Measurements from ENCODE around the gene GRID2. TPM values are rescaled to one million over a fixed set of nuclear protein-coding genes. Genes with fewer than 3 reads are reported as not detected.
A peak's percentile ranks its signal among the peaks of the same experiment; 100 is the strongest.

GRID2 gene
- total RNA-seq, 6 experiments from 2014 or later = not detected

GRCh38 chr4:93781198-93781597 is 1477.4 kb downstream of the GRID2 start:
- no peaks in the 10 kb centered on the region for H3K4me1 Mint-ChIP-seq (ENCODE audit: low read depth)

GRCh38 chr4:93786149-93786548 is 1482.4 kb downstream of the GRID2 start:
- no peaks in the 10 kb centered on the region for H3K36me3 Mint-ChIP-seq (ENCODE audit: low read depth)
- H3K4me1 Mint-ChIP-seq (ENCODE audit: low read depth) = no peaks in the 10 kb centered on the region
- TF ChIP-seq CTCF (IDR thresholded peaks at IDR 0.05) = no peak
- H3K27me3 Mint-ChIP-seq (ENCODE audit: insufficient read depth) = no peaks in the 10 kb centered on the region
- no peaks in the 10 kb centered on the region for H3K9me3 Mint-ChIP-seq
- DNase-seq = no peak
- H3K27ac Mint-ChIP-seq = no peak overlapping the region
- no peak overlapping the region for H3K4me3 Mint-ChIP-seq

More at GRCh38 chr4:93781198-93781597, 1477.4 kb downstream of the GRID2 start:
- no peak for DNase-seq
- Mint-ChIP-seq H3K27ac (no peak overlapping the region), H3K9me3 (no peaks in the 10 kb centered on the region; the same call in 1 of the 2 replicates), H3K27me3 (ENCODE audit: insufficient read depth) (no peaks in the 10 kb centered on the region), H3K36me3 (ENCODE audit: low read depth) (no peaks in the 10 kb centered on the region), H3K4me3 (no peak overlapping the region)
- TF ChIP-seq CTCF (IDR thresholded peaks at IDR 0.05) = no peak

GRCh38 chr4:93788712-93789111 is 1484.9 kb downstream of the GRID2 start:
- no peaks in the 10 kb centered on the region for H3K9me3 Mint-ChIP-seq
- H3K4me1 Mint-ChIP-seq (ENCODE audit: low read depth) = no peaks in the 10 kb centered on the region
- TF ChIP-seq CTCF (IDR thresholded peaks at IDR 0.05) = peak; percentile 68
- peak; percentile 13 for DNase-seq
- H3K4me3 Mint-ChIP-seq = no peak overlapping the region
- no peak overlapping the region for H3K27ac Mint-ChIP-seq
- H3K36me3 Mint-ChIP-seq (ENCODE audit: low read depth) = no peaks in the 10 kb centered on the region
- H3K27me3 Mint-ChIP-seq (ENCODE audit: insufficient read depth) = no peaks in the 10 kb centered on the region

GRCh38 chr4:93791570-93792195 is 1487.9 kb downstream of the GRID2 start:
- no peaks in the 10 kb centered on the region for H3K36me3 Mint-ChIP-seq (ENCODE audit: low read depth)
- H3K27me3 Mint-ChIP-seq (ENCODE audit: insufficient read depth) = no peaks in the 10 kb centered on the region
- no peak overlapping the region for H3K27ac Mint-ChIP-seq
- H3K4me1 Mint-ChIP-seq (ENCODE audit: low read depth) = no peaks in the 10 kb centered on the region
- DNase-seq = peak; percentile 37
- no peak overlapping the region for H3K4me3 Mint-ChIP-seq
- no peaks in the 10 kb centered on the region for H3K9me3 Mint-ChIP-seq
- peak; percentile 89 for TF ChIP-seq CTCF (IDR thresholded peaks at IDR 0.05)

- no peak overlapping the region for H3K4me3 Mint-ChIP-seq
- no peak for DNase-seq
- H3K36me3 Mint-ChIP-seq (ENCODE audit: low read depth) = no peaks in the 10 kb centered on the region
- H3K4me1 Mint-ChIP-seq (ENCODE audit: low read depth) = no peaks in the 10 kb centered on the region
- no peak for TF ChIP-seq CTCF (IDR thresholded peaks at IDR 0.05)
- no peaks in the 10 kb centered on the region for H3K27me3 Mint-ChIP-seq (ENCODE audit: insufficient read depth)
- H3K9me3 Mint-ChIP-seq = no peaks in the 10 kb centered on the region
- H3K27ac Mint-ChIP-seq = no peak overlapping the region
Measured at GRCh38 chr4:93802045-93802444, 1498.3 kb downstream of the GRID2 start.
